ENCODE results near the gene CRACDL. TPM values are rescaled to one million over a fixed set of nuclear protein-coding genes. Genes with fewer than 3 reads are reported as not detected.

The CRACDL gene
- total and polyA plus RNA-seq, 12 donors, result 1.2 to 7.9 (median 3.2) TPM

DNA sequence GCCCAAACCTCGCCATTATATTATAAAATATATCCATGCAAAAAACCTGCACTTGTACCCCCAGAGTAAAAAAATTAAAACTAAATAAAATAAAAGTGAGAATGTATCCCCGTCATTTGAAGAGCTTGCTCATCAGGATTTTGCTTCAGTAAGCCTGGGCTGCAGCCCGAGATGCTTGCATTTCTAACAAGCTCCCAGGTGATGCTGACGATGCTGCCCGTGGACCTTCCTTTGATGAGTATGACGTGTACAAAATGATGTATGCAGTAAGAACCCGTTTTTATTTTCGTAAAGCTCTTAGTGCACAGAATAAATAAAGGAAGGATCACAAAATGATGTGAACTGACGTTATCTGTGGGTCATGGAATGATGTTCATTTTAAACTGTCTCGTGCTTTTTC is 63.5 kb downstream of the CRACDL start:
- intact Hi-C loops (cut with DNase I), result no loop called here
- Histone ChIP-seq H3K27ac (no peak overlapping the region), H3K9me3 (no peaks in the 10 kb centered on the region), H3K4me3 (no peak overlapping the region), H3K27me3 (peaks cover 0 to 11% (median 0%) of the 10 kb centered on the region in 7 donors), H3K36me3 (no peaks in the 10 kb centered on the region), H3K4me1 (no peaks in the 10 kb centered on the region)
- TF ChIP-seq, protein P1, sequence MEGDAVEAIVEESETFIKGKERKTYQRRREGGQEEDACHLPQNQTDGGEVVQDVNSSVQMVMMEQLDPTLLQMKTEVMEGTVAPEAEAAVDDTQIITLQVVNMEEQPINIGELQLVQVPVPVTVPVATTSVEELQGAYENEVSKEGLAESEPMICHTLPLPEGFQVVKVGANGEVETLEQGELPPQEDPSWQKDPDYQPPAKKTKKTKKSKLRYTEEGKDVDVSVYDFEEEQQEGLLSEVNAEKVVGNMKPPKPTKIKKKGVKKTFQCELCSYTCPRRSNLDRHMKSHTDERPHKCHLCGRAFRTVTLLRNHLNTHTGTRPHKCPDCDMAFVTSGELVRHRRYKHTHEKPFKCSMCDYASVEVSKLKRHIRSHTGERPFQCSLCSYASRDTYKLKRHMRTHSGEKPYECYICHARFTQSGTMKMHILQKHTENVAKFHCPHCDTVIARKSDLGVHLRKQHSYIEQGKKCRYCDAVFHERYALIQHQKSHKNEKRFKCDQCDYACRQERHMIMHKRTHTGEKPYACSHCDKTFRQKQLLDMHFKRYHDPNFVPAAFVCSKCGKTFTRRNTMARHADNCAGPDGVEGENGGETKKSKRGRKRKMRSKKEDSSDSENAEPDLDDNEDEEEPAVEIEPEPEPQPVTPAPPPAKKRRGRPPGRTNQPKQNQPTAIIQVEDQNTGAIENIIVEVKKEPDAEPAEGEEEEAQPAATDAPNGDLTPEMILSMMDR (IDR thresholded peaks at IDR 0.05), result no peak
- 85 to 91% methylated on average over 10 of the region's 10 CpGs for WGBS, 2 donors
- ATAC-seq, result no peak
- DNase-seq, result no peak

GRCh38 chr2:98871506-98871905 is 64.5 kb downstream of the CRACDL start:
- no peak for ATAC-seq
- H3K36me3 ChIP-seq, result no peaks in the 10 kb centered on the region
- H3K4me3 ChIP-seq, result no peak overlapping the region
- H3K27me3 ChIP-seq, result peaks cover 0 to 11% (median 0%) of the 10 kb centered on the region in 7 donors
- no peak overlapping the region for H3K27ac ChIP-seq
- no peak for DNase-seq
- no peaks in the 10 kb centered on the region for H3K9me3 ChIP-seq
- intact Hi-C loops (cut with DNase I), result no loop called here
- 89 to 97% methylated on average over 2 of the region's 2 CpGs for WGBS, 2 donors
- no peaks in the 10 kb centered on the region for H3K4me1 ChIP-seq
- TF ChIP-seq, protein P1 (IDR thresholded peaks at IDR 0.05), result no peak

GRCh38 chr2:98870516-98871158 is 65.4 kb downstream of the CRACDL start:
- TF ChIP-seq, protein P1 (IDR thresholded peaks at IDR 0.05), result no peak
- H3K4me3 ChIP-seq, result no peak overlapping the region
- no peak for ATAC-seq
- intact Hi-C loops (cut with DNase I), result no loop called here
- no peaks in the 10 kb centered on the region for H3K9me3 ChIP-seq
- no peak overlapping the region for H3K27ac ChIP-seq
- 84% methylated on average over 15 of the region's 15 CpGs for WGBS, 2 donors
- no peak for DNase-seq
- H3K4me1 ChIP-seq, result no peaks in the 10 kb centered on the region
- H3K27me3 ChIP-seq, result peaks cover 0 to 11% (median 0%) of the 10 kb centered on the region in 7 donors
- H3K36me3 ChIP-seq, result no peaks in the 10 kb centered on the region

- DNase-seq, result no peak
- H3K4me1 ChIP-seq, result peaks cover 0 to 4% (median 0%) of the 10 kb centered on the region in 9 donors
- peaks cover 0 to 11% (median 0%) of the 10 kb centered on the region in 7 donors for H3K27me3 ChIP-seq
- H3K9me3 ChIP-seq, result no peaks in the 10 kb centered on the region
- H3K27ac ChIP-seq, result no peak overlapping the region
- intact Hi-C loops (cut with DNase I), result no loop called here
- 29 to 52% methylated on average over 4 of the region's 4 CpGs for WGBS, 2 donors
- H3K4me3 ChIP-seq, result no peak overlapping the region
- TF ChIP-seq, protein P1 (IDR thresholded peaks at IDR 0.05), result no peak
- peak in 3 of 8 donors; percentile 56 to 70 (median 58) for ATAC-seq
- no peaks in the 10 kb centered on the region for H3K36me3 ChIP-seq
Observed at GRCh38 chr2:98869870-98870269, 66.2 kb downstream of the CRACDL start.

Data from heart right ventricle (tissue), 16 donors.